Fibroblast of pulmonary artery (primary cell): ENCODE measurements around the gene AWAT1.
A peak's percentile ranks its signal among the peaks of the same experiment; 100 is the strongest.
"Not testable (repeated sequence)": the region's sequence is repeated elsewhere in the genome, so short reads cannot be mapped to it uniquely, and the experiment has no call there.

Experiments
- DNase-seq: peaks from one replicate; pipeline ENCODE4 v3.0.0-alpha.2; 2010; ENCODE audit warnings: low read depth
- H3K4me3 ChIP-seq: replicated peaks from 2 replicates; pipeline ENCODE4 v1.5.1; 2011; ENCODE audit warnings: low read depth, mild to moderate bottlenecking, control low read depth, low read length, moderate library complexity
- TF ChIP-seq, protein P1 (sequence below): IDR thresholded peaks from 2 replicates; pipeline ENCODE4 v1.5.1; 2011; ENCODE audit warnings: mild to moderate bottlenecking, control low read depth, low read length, inconsistent platforms; ENCODE audit errors: missing control alignments

The AWAT1 gene

DNA sequence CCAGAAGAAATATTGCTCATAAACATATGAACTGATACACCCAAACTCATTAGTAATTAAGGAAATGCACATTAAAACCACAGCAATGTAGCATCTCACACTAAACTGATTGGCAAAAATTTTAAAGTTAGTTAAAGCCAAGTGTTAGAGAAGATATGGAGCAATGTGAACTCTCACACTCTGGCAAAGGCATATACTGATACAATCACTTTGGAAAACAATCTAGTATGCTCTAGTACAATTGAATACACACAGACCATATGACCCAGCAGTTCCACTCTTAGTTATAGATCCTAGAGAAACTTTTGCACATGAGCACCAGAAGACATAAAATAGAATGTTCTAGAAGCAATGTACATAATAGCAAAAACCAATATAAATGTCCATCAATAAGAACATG is 8.4 kb upstream of the AWAT1 start:
- DNase-seq, result no peak
- TF ChIP-seq, protein P1, sequence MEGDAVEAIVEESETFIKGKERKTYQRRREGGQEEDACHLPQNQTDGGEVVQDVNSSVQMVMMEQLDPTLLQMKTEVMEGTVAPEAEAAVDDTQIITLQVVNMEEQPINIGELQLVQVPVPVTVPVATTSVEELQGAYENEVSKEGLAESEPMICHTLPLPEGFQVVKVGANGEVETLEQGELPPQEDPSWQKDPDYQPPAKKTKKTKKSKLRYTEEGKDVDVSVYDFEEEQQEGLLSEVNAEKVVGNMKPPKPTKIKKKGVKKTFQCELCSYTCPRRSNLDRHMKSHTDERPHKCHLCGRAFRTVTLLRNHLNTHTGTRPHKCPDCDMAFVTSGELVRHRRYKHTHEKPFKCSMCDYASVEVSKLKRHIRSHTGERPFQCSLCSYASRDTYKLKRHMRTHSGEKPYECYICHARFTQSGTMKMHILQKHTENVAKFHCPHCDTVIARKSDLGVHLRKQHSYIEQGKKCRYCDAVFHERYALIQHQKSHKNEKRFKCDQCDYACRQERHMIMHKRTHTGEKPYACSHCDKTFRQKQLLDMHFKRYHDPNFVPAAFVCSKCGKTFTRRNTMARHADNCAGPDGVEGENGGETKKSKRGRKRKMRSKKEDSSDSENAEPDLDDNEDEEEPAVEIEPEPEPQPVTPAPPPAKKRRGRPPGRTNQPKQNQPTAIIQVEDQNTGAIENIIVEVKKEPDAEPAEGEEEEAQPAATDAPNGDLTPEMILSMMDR, result no peak
- H3K4me3 ChIP-seq, result no peak overlapping the region

DNA sequence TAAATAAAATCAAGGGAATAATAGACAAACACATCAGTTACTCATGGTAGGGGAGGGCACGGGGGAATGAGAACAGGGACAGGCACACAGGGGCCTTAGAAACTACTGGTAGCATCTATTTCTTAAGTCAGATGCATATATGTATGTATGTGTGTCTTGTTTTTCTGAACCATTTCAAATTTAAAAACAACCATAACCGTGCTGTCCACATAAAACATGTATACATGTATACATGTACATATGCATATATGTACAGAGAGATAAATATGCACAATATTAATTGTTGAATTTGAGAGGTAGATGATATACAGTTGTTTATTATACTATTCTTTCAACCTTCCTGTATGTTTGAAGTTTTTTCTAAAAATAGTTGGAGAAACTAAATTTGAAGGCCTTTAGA is 7.8 kb upstream of the AWAT1 start:
- no peak for DNase-seq
- TF ChIP-seq, protein P1, result no peak
- H3K4me3 ChIP-seq, result no peak overlapping the region

DNA sequence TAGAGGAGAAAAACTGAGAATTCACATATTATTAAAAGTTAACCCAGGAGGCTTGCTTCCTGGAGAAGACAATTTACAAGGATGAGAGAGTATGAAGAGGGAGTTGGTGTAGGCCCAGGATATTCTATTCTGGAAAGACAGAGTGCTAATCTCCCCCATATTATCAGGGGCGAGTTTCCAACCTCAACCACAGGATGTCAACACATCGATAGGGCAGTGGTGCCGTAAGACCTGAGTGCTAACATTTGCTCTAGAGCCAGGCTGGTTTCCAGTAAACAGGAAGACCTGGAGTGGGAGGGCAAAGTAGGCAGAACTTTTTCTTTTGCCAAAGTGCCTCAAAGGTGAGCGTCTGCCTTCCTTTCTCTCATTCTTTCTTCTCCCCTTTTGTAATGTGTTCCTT is 2.8 kb upstream of the AWAT1 start:
- TF ChIP-seq, protein P1, result no peak
- DNase-seq, result peak; percentile 35
- no peak overlapping the region for H3K4me3 ChIP-seq

DNA sequence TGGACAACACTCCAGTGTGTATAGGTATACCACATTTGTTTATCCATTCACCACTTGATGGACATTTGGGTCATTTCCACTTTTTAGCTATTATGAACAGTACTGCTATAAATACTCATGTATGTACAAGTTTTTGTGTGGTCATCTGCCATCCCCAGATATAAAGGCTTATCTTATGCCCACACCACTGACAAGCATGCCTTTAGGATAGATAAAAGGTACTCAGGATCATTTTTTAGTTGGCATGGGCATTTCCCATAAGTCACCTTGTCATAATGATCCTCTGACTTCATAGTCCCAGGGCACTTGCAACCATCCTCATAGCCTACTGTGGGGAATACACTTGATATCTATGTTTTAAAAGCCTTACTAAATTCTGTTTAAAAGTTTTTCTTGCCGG is 6.3 kb downstream of the AWAT1 start:
- no peak overlapping the region for H3K4me3 ChIP-seq
- DNase-seq, result no peak
- TF ChIP-seq, protein P1, result no peak

DNA sequence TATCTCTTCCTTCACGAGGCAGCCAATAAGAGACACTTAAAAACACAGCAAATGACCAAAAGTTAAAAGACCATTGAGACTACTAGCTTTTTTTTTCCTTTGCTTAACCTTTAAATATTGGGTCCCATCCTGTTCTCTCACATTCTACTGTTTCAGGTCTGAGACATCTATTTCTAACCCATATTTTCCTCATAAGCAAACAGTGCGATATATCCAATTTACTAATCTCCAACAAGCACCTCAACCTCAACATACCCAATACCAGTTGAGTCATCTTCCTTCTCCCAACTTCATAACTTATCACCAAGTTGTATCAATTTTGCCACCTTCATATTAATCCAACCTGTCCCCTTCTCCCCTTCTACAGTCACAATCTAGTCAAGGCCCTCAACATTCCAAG is 7.0 kb downstream of the AWAT1 start:
- DNase-seq, result no peak
- TF ChIP-seq, protein P1, result no peak

DNA sequence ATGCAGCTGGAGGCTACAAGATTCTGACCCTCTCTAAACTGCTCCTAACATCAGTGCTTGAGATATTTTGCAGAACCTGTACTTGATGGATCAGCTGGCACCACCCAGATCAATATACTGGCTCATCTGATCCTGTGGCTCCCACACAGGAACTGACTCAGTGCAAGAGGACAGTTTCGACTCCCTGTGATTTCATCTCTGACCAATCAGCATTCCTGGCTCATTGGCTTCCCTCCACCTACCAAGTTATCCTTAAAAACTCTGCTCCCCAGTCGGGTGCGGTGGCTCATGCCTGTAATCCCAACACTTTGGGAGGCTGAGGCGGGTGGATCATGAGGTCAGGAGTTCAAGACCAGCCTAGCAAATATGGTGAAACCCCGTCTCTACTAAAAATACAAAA is 9.1 kb downstream of the AWAT1 start:
- DNase-seq, H3K4me3 ChIP-seq: not testable (repeated sequence)

More for the DNA sequence above, 7.0 kb downstream of the AWAT1 start:
- H3K4me3 ChIP-seq, result no peak overlapping the region

DNA sequence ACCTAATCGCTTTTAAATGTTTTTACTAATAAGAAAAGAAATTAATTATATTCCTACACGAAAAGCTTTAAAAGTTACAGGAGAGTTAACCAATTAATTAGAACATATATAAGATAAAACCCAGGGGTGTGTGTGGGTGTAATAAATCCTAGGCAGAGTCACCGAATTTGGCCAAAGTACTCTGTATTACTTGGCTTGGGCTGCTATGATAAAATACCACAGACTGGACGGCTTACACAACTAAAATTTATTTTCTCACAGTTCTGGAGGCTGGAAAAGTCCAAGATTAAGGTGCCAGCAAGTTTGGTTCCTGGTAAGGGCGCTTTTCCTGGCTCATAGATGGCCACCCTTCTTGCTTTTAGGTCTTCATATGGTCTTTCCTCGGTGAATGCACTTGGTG is 10.4 kb downstream of the AWAT1 start:
- TF ChIP-seq, protein P1, result no peak
- H3K4me3 ChIP-seq, result no peak overlapping the region
- no peak for DNase-seq

DNA sequence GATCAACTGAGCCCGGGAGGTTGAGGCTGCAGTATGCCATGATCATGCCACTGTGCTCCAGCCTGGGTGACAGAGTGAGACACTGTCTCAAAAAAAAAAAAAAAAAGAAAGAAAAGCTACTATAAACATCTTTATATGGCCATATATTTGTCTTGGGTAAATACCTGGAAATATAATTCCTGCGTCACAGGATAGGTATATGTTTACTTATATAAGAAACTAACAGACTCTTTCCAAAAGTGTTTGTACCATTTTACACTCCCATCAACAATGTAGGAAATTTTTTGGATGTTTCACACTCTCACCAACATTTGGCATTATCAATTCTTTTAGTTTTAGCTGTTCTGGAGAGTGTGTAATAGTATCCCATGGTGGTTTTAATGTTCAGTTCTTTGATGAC is 12.8 kb downstream of the AWAT1 start:
- TF ChIP-seq, protein P1, result no peak

More for the DNA sequence above, 12.8 kb downstream of the AWAT1 start:
- DNase-seq, result no peak
- no peak overlapping the region for H3K4me3 ChIP-seq
